H1 (cell line): Measurements from ENCODE around the gene NUCB1. TPM values are rescaled to one million over a fixed set of nuclear protein-coding genes. Genes with fewer than 3 reads are reported as not detected.
"Not testable (repeated sequence)": the region's sequence is repeated elsewhere in the genome, so short reads cannot be mapped to it uniquely, and the experiment has no call there.

Experiments used
- CTCF ChIA-PET: fragments of 300-600 bp; sonication (Branson Sonifier 250); formaldehyde crosslinking; loops from one replicate; lab custom pipeline; 2021; ENCODE audit not compliant: partially characterized antibody; lab: Charles Lee
- POLR2A ChIA-PET: fragments of 300-600 bp; sonication (Branson Sonifier 250); formaldehyde crosslinking; loops from one replicate; lab custom pipeline; 2021; ENCODE audit warnings: inconsistent platforms; ENCODE audit not compliant: partially characterized antibody; lab: Charles Lee
- DNase-seq, 2 experiments: peaks; one replicate each; pipeline versions ENCODE4 v3.0.0 to v3.0.0-alpha.2; 2010 to 2022; ENCODE audit warnings: low spot score in 2 of 2, low read depth in 1 of 2, mixed read lengths in 1 of 2
- FAIRE-seq: peaks from 2 replicates; lab custom pipeline; 2011; peaks lifted over from hg19 to GRCh38; lab: Jason Lieb, UNC
- H2AFZ ChIP-seq: 2 replicates; pipeline ENCODE4 v1.8.1; 2012; ENCODE audit warnings: low read length, inconsistent platforms
- H2AK5ac ChIP-seq: 2 replicates; pipeline ENCODE4 v1.6.1; 2013; ENCODE audit warnings: low read depth, low read length
- H2BK120ac ChIP-seq: replicated peaks from 2 replicates; pipeline ENCODE3; 2013; ENCODE audit warnings: low read depth, low read length, inconsistent platforms
- H2BK12ac ChIP-seq: 2 replicates; pipeline ENCODE4 v1.6.1; 2013; ENCODE audit warnings: low read depth, low read length
- H2BK15ac ChIP-seq: 2 replicates; pipeline ENCODE4 v1.6.1; 2013; ENCODE audit warnings: low read length
- H2BK20ac ChIP-seq: 2 replicates; pipeline ENCODE4 v1.6.1; 2013; ENCODE audit warnings: low read length
- H2BK5ac ChIP-seq: 2 replicates; pipeline ENCODE4 v1.6.1; 2013; ENCODE audit warnings: low read depth, low read length
- H3K14ac ChIP-seq: 2 replicates; pipeline ENCODE4 v1.6.1; 2013; ENCODE audit warnings: inconsistent platforms; ENCODE audit not compliant: insufficient read length
- H3K18ac ChIP-seq: 2 replicates; pipeline ENCODE4 v1.6.1; 2013; ENCODE audit warnings: low read length; ENCODE audit errors: extremely low read depth
- H3K23ac ChIP-seq: 2 replicates; pipeline ENCODE4 v1.6.1; 2013; ENCODE audit warnings: inconsistent platforms; ENCODE audit not compliant: insufficient read length
- H3K23me2 ChIP-seq: 2 replicates; pipeline ENCODE4 v1.6.1; 2013; ENCODE audit warnings: low read depth, low read length
- H3K27ac ChIP-seq: 2 replicates; pipeline ENCODE4 v1.6.1; 2011; ENCODE audit warnings: low read depth, low read length, inconsistent platforms
- H3K27me3 ChIP-seq, 4 experiments: replicated peaks in 1 of 4; 1 replicate in 1 of 4; 2 replicates in 3 of 4; pipeline versions ENCODE4 v1.6.1 to v1.8.1; 2011 to 2013; ENCODE audit warnings: low read length in 3 of 4, mild to moderate bottlenecking in 3 of 4, inconsistent platforms in 2 of 4, mixed read lengths in 2 of 4, moderate library complexity in 1 of 4; ENCODE audit not compliant: control insufficient read depth in 3 of 4, insufficient read depth in 3 of 4; ENCODE audit errors: extremely low read depth in 1 of 4
- H3K36me3 ChIP-seq, 4 experiments: 2 replicates each; pipeline versions ENCODE4 v1.6.1 to v1.8.1; 2011 to 2013; ENCODE audit warnings: mild to moderate bottlenecking in 4 of 4, low read length in 3 of 4, moderate library complexity in 2 of 4, control low read depth in 1 of 4, inconsistent platforms in 1 of 4; ENCODE audit not compliant: insufficient read depth in 4 of 4, control insufficient read depth in 2 of 4
- H3K4ac ChIP-seq: replicated peaks from 2 replicates; pipeline ENCODE3; 2013; ENCODE audit warnings: low read length, low read depth, mixed read lengths, inconsistent platforms; ENCODE audit not compliant: insufficient read length
- H3K4me1 ChIP-seq, 4 experiments: replicated peaks in 1 of 4; 1 replicate in 1 of 4; 2 replicates in 3 of 4; pipeline versions ENCODE4 v1.6.1 to v1.8.1; 2011 to 2013; ENCODE audit warnings: low read length in 3 of 4, inconsistent platforms in 2 of 4, mixed read lengths in 1 of 4; ENCODE audit not compliant: insufficient read depth in 4 of 4, control insufficient read depth in 3 of 4
- H3K4me2 ChIP-seq, 2 experiments: 2 replicates each; pipeline versions ENCODE4 v1.6.1 to v1.8.1; 2011 to 2013; ENCODE audit warnings: low read depth in 2 of 2, low read length in 2 of 2, control low read depth in 1 of 2, inconsistent platforms in 1 of 2, mild to moderate bottlenecking in 1 of 2; ENCODE audit not compliant: insufficient read depth in 1 of 2
- H3K4me3 ChIP-seq, 4 experiments: fragments of 200-600, 300-600 bp in 1 of 4; sonication (generic), shearing (Covaris generic), sonication (Bioruptor Twin) in 1 of 4; 2 replicates each; pipeline versions ENCODE4 v1.5.1 to v1.8.1; 2011 to 2016; ENCODE audit warnings: low read length in 4 of 4, low read depth in 3 of 4, control low read depth in 2 of 4, inconsistent platforms in 2 of 4, mild to moderate bottlenecking in 2 of 4, mixed read lengths in 1 of 4, moderate library complexity in 1 of 4; ENCODE audit not compliant: insufficient read depth in 2 of 4; ENCODE audit errors: extremely low read depth in 1 of 4
- H3K56ac ChIP-seq: replicated peaks from 2 replicates; pipeline ENCODE3; 2013; ENCODE audit warnings: low read depth, mild to moderate bottlenecking, mixed read lengths, low read length, inconsistent platforms; ENCODE audit not compliant: insufficient read length
- H3K79me1 ChIP-seq: 2 replicates; pipeline ENCODE4 v1.6.1; 2013; ENCODE audit warnings: low read depth, low read length, control low read depth
- H3K79me2 ChIP-seq, 2 experiments: 2 replicates each; pipeline versions ENCODE4 v1.6.1 to v1.8.1; 2012 to 2013; ENCODE audit warnings: low read length in 2 of 2, mild to moderate bottlenecking in 2 of 2, inconsistent platforms in 1 of 2; ENCODE audit not compliant: insufficient read depth in 2 of 2, control insufficient read depth in 1 of 2
- H3K9ac ChIP-seq, 4 experiments: replicated peaks in 1 of 4; 1 replicate in 1 of 4; 2 replicates in 3 of 4; pipeline versions ENCODE4 v1.6.1 to v1.8.1; 2011 to 2013; ENCODE audit warnings: low read depth in 3 of 4, low read length in 3 of 4, control low read depth in 2 of 4, mild to moderate bottlenecking in 2 of 4, moderate library complexity in 2 of 4, inconsistent platforms in 1 of 4; ENCODE audit errors: extremely low read depth in 1 of 4
- H3K9me3 ChIP-seq, 2 experiments: 2 replicates each; pipeline versions ENCODE4 v1.6.1 to v1.8.1; 2012 to 2013; ENCODE audit warnings: mild to moderate bottlenecking in 2 of 2, moderate library complexity in 2 of 2, control low read depth in 1 of 2, inconsistent platforms in 1 of 2, low read depth in 1 of 2, low read length in 1 of 2, mixed read lengths in 1 of 2; ENCODE audit not compliant: insufficient read depth in 2 of 2
- H4K20me1 ChIP-seq, 2 experiments: replicated peaks in 1 of 2; 2 replicates each; pipeline versions ENCODE3 to v1.8.1; 2011 to 2013; ENCODE audit warnings: inconsistent platforms in 2 of 2, low read length in 2 of 2, mild to moderate bottlenecking in 1 of 2; ENCODE audit not compliant: insufficient read depth in 2 of 2, control insufficient read depth in 1 of 2
- H4K5ac ChIP-seq: 2 replicates; pipeline ENCODE4 v1.6.1; 2013; ENCODE audit warnings: low read length, low read depth, mixed read lengths, inconsistent platforms; ENCODE audit not compliant: insufficient read length
- H4K8ac ChIP-seq: 2 replicates; pipeline ENCODE4 v1.8.0; 2013; ENCODE audit warnings: mild to moderate bottlenecking, moderate library complexity, low read length, inconsistent platforms; ENCODE audit not compliant: insufficient read depth; ENCODE audit errors: extremely low read depth
- H4K91ac ChIP-seq: replicated peaks from 2 replicates; pipeline ENCODE3; 2013; ENCODE audit warnings: low read length, mixed read lengths, inconsistent platforms; ENCODE audit not compliant: insufficient read length
- WGBS, 2 experiments: shearing (Covaris generic) in 1 of 2; methylation state at CpG; one replicate each; pipeline versions ENCODE4 v1.1.6 to v1.1.7; 2013 to 2015; ENCODE audit warnings: low lambda C conversion rate in 2 of 2, mixed read lengths in 2 of 2, inconsistent platforms in 1 of 2, low coverage in 1 of 2, missing lambda C conversion rate in 1 of 2; ENCODE audit not compliant: insufficient replicate concordance in 2 of 2, insufficient coverage in 1 of 2, insufficient read length in 1 of 2; ENCODE audit errors: extremely low coverage in 1 of 2, missing lambda C conversion rate in 1 of 2; 5-methylcytosine and 5-hydroxymethylcytosine counted together
- polyA plus RNA-seq, 7 experiments: library from polyadenylated mRNA; depleted of rRNA in 3 of 7; stranded (reverse) in 5 of 7; unstranded in 2 of 7; fragments of >200 nt in 5 of 7; fragments of 200-250 nt in 2 of 7; gene quantifications; 1 replicate in 5 of 7; 2 replicates in 1 of 7; 4 replicates in 1 of 7; pipeline versions ENCODE4 v1.2.1 to v1.2.3, GENCODE V29; 2011 to 2013; ENCODE audit warnings: missing spikeins in 2 of 7, mixed read lengths in 2 of 7
- total RNA-seq: library from RNA; stranded (reverse); fragmentation: NEBNext Ultra II Directional; extraction: Animal tissue kit (Norgen Biotek cat#: 25700); gene quantifications from 2 replicates; pipeline ENCODE4 v1.2.1, GENCODE V29; 2021

Gene NUCB1
- total and polyA plus RNA-seq, 2 of the 8 experiments (the other 6 are each of a cell fraction or from before 2014, with no cell fraction given), result 111 to 121 TPM

DNA sequence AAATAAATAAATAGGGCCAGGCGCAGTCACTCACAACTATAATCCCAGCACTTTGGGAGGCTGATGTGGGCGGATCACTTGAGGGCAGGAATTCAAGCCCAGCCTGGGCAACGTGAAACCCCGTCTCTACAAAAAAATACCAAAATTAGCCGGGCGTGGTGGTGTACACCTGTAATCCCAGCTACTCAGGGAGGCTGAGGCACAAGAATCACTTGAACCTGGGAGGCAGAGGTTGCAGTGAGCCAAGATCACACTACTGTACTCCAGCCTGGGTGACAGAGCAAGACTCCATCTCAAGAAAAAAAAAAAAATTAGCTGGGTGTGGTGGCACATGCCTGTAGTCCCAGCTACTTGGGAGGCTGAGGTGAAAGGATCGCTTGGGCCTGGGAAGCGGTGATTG lies 25.8 kb downstream of the NUCB1 start:
- not testable (repeated sequence) for H3K14ac ChIP-seq, H2BK120ac ChIP-seq, H3K23me2 ChIP-seq, H3K79me2 ChIP-seq, H3K4me2 ChIP-seq, H4K20me1 ChIP-seq, H3K27ac ChIP-seq, H2BK12ac ChIP-seq, H2BK15ac ChIP-seq, H3K9ac ChIP-seq, H3K79me1 ChIP-seq, H2BK20ac ChIP-seq, FAIRE-seq, H4K8ac ChIP-seq, H3K56ac ChIP-seq, H3K27me3 ChIP-seq, H3K4ac ChIP-seq, DNase-seq, H3K4me3 ChIP-seq, H2AK5ac ChIP-seq, H4K91ac ChIP-seq, H3K18ac ChIP-seq, H3K4me1 ChIP-seq, H2AFZ ChIP-seq, H4K5ac ChIP-seq, H3K9me3 ChIP-seq, H2BK5ac ChIP-seq, H3K23ac ChIP-seq
- 88% methylated on average over 8 of the region's 8 CpGs; no CpG with 5 or more reads in 1 of the 2 experiments for WGBS, 2 experiments
- peaks cover 0 to 15% (median 8%) of the 10 kb centered on the region in 4 experiments; a peak in 6 of 8 replicates for H3K36me3 ChIP-seq
- POLR2A ChIA-PET, result interaction anchor here (0.5 to 6.7 kb wide), 7 partner anchors 9 to 138 kb away, joined by 3 to 29 read pairs (median 5); partner anchors contain the start of genes FTL, GYS1 and RUVBL2
- CTCF ChIA-PET, result interaction anchor here (1.0 to 1.8 kb wide), 5 partner anchors 45 to 84 kb away, joined by 3 to 7 read pairs (median 3); partner anchors contain the start of genes GYS1 and RUVBL2
